PC-3 (cell line): ENCODE measurements around the gene GLG1. TPM values are rescaled to one million over a fixed set of nuclear protein-coding genes. Genes with fewer than 3 reads are reported as not detected.

Source experiments
- ATAC-seq: fragments of 200-7000 bp; cut with Tn5 transposase; 2 replicates; pipeline ENCODE4 v1.9.1; 2020; ENCODE audit warnings: mild to moderate bottlenecking, moderate library complexity
- BruUV-seq: library from RNA; stranded (reverse); fragments of 400-500 nt; replicated peaks from 2 replicates; lab custom pipeline; 2021; lab: Mats Ljungman, UMichigan
- CTCF ChIA-PET: fragments of 300-600 bp; sonication (Branson Sonifier 250); formaldehyde crosslinking; loops from one replicate; lab custom pipeline; 2022; ENCODE audit warnings: antibody characterized with exemption; lab: Charles Lee
- POLR2A ChIA-PET: fragments of 300-600 bp; sonication (Branson Sonifier 250); formaldehyde crosslinking; loops from one replicate; lab custom pipeline; 2022; ENCODE audit warnings: antibody characterized with exemption; ENCODE audit not compliant: unreplicated experiment; lab: Charles Lee
- DNase-seq: peaks from one replicate; pipeline ENCODE4 v3.0.0-alpha.2; 2015
- H2AFZ ChIP-seq: fragments of 300-600 bp; sonication (generic); 2 replicates; pipeline ENCODE4 v1.6.0; 2016; ENCODE audit warnings: antibody characterized with exemption, low read length
- H3F3A ChIP-seq: fragments of 300-600 bp; sonication (generic); one replicate; pipeline ENCODE4 v1.6.0; 2017; ENCODE audit warnings: antibody characterized with exemption, low read length, control low read depth, mild to moderate bottlenecking; ENCODE audit not compliant: unreplicated experiment
- H3K27ac ChIP-seq: fragments of 300-600 bp; sonication (generic); 2 replicates; pipeline ENCODE4 v1.5.1; 2016; ENCODE audit warnings: mild to moderate bottlenecking, low read length
- H3K27me3 ChIP-seq: fragments of 300-600 bp; sonication (generic); 2 replicates; pipeline ENCODE4 v1.6.1; 2016; ENCODE audit warnings: low read length, mixed read lengths
- H3K36me3 ChIP-seq: fragments of 300-600 bp; sonication (generic); 2 replicates; pipeline ENCODE4 v1.6.1; 2016; ENCODE audit warnings: low read depth, mixed run types, low read length, mixed read lengths
- H3K4me1 ChIP-seq: fragments of 300-600 bp; sonication (generic); 2 replicates; pipeline ENCODE4 v1.5.1; 2016; ENCODE audit warnings: low read length; ENCODE audit not compliant: insufficient read depth
- H3K4me2 ChIP-seq: fragments of 300-600 bp; sonication (generic); 2 replicates; pipeline ENCODE4 v1.6.0; 2016; ENCODE audit warnings: low read length
- H3K4me3 ChIP-seq: fragments of 300-600 bp; sonication (generic); 2 replicates; pipeline ENCODE4 v1.5.1; 2016; ENCODE audit warnings: mild to moderate bottlenecking, low read length, mixed read lengths
- H3K79me2 ChIP-seq: fragments of 300-600 bp; sonication (generic); 2 replicates; pipeline ENCODE4 v1.6.1; 2017; ENCODE audit warnings: low read length, mixed read lengths
- H3K9ac ChIP-seq: fragments of 300-600 bp; sonication (generic); 2 replicates; pipeline ENCODE4 v1.6.0; 2016; ENCODE audit warnings: mild to moderate bottlenecking, low read length
- H3K9me2 ChIP-seq: fragments of 300-600 bp; sonication (generic); replicated peaks from 2 replicates; pipeline ENCODE4 v1.6.1; 2016; ENCODE audit warnings: mixed run types, low read length, mixed read lengths
- H3K9me3 ChIP-seq: fragments of 300-600 bp; sonication (generic); 2 replicates; pipeline ENCODE4 v1.6.1; 2016; ENCODE audit warnings: low read length, mixed read lengths
- H4K20me1 ChIP-seq: fragments of 300-600 bp; sonication (generic); 2 replicates; pipeline ENCODE4 v1.6.1; 2016; ENCODE audit warnings: low read length, mixed read lengths
- EZH2 ChIP-seq: fragments of 300-600 bp; sonication (generic); IDR thresholded peaks from one replicate; pipeline ENCODE4 v1.6.1; 2017; ENCODE audit warnings: antibody characterized with exemption, mild to moderate bottlenecking, low read length; ENCODE audit not compliant: unreplicated experiment
- EZH2phosphoT487 ChIP-seq: fragments of 300-600 bp; sonication (generic); IDR thresholded peaks from 2 replicates; pipeline ENCODE4 v1.6.1; 2018; ENCODE audit warnings: mild to moderate bottlenecking, antibody characterized with exemption, low read length, borderline replicate concordance
- intact Hi-C: fragments of 100-400 bp; cut with micrococcal nuclease; formaldehyde crosslinking; loops from 2 replicates; pipeline ENCODE4 v1.9.0; 2023
- total RNA-seq: library from RNA; depleted of rRNA; stranded (reverse); fragments of >200 nt; gene quantifications from 2 replicates; pipeline ENCODE4 v1.2.3, GENCODE V29; 2014
- TF ChIP-seq, protein P1 (sequence below): fragments of 300-600 bp; sonication (generic); conservative IDR thresholded peaks from 2 replicates; pipeline ENCODE4 v1.5.1; 2017; ENCODE audit warnings: antibody characterized with exemption, low read depth, mild to moderate bottlenecking, low read length

The GLG1 gene
- total RNA-seq, 1 experiment from 2014 or later, result 63.5 TPM

DNA sequence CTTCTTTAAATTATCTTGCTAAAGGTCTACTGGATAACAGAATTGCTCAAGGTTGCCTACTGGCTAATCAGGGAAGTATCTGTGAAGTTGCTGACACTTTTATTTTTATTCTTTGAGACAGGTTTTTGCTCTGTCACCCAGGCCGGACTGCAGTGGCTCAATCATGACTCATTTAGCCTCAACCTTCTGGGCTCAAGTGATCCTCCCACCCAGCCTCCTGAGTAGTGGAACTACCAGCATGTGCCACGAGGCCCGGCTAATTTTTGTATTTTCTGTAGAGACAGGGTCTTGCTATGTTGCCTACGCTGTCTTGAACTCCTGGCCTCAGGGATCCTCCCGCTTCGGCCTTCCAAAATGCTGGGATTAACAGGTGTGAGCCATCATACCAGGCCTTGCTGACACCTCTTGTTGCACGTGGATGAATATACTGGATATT lies 43.1 kb downstream of the GLG1 start:
- DNase-seq (peak; percentile 47), ATAC-seq (peak; percentile 58)
- no TSS peak for BruUV-seq
- Histone ChIP-seq H3K9ac (no peak overlapping the region), H3K79me2 (peaks cover 74% of the 10 kb centered on the region), H4K20me1 (peaks cover 3% of the 10 kb centered on the region; the same call in 1 of the 2 replicates), H3K36me3 (no peaks in the 10 kb centered on the region), H3K27me3 (no peaks in the 10 kb centered on the region), H3K27ac (no peak overlapping the region), H2AFZ (no peak overlapping the region), H3F3A (no peaks in the 10 kb centered on the region), H3K9me3 (no peaks in the 10 kb centered on the region), H3K4me2 (no peak overlapping the region), H3K9me2 (no peaks in the 10 kb centered on the region), H3K4me3 (no peak overlapping the region), H3K4me1 (0 out of 2 replicates have a peak, but pooled peaks cover 4% of the 10 kb centered on the region)
- ChIA-PET POLR2A (no interaction called here), CTCF (no interaction called here)
- intact Hi-C loops, result no loop called here
- no peak for TF ChIP-seq EZH2phosphoT487
- TF ChIP-seq, protein P1, sequence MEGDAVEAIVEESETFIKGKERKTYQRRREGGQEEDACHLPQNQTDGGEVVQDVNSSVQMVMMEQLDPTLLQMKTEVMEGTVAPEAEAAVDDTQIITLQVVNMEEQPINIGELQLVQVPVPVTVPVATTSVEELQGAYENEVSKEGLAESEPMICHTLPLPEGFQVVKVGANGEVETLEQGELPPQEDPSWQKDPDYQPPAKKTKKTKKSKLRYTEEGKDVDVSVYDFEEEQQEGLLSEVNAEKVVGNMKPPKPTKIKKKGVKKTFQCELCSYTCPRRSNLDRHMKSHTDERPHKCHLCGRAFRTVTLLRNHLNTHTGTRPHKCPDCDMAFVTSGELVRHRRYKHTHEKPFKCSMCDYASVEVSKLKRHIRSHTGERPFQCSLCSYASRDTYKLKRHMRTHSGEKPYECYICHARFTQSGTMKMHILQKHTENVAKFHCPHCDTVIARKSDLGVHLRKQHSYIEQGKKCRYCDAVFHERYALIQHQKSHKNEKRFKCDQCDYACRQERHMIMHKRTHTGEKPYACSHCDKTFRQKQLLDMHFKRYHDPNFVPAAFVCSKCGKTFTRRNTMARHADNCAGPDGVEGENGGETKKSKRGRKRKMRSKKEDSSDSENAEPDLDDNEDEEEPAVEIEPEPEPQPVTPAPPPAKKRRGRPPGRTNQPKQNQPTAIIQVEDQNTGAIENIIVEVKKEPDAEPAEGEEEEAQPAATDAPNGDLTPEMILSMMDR, result no peak
- no peak for TF ChIP-seq EZH2

DNA sequence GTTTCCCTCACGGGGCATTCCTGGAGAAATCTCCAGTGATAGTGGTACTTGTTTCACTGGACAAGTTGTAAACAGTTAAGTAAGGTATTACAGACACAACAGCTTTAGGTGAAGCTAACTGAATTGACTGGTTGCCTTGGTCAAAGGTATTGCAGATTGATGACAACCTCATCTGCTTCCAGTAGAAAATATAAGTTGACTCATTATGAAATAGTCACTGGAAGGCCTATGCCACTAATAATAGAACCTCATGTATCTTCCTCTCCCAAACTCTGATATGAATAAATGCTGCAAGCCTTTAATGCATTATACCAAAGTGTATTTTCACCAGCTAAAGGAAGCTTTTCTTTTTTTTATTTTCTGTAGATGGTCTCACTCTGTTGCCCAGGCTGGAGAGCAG lies 44.8 kb downstream of the GLG1 start:
- Histone ChIP-seq H3K4me3 (no peak overlapping the region), H2AFZ (no peak overlapping the region), H3K79me2 (peaks cover 60% of the 10 kb centered on the region), H3K4me2 (no peak overlapping the region), H3K36me3 (no peaks in the 10 kb centered on the region), H3F3A (no peaks in the 10 kb centered on the region), H3K9me3 (no peaks in the 10 kb centered on the region), H4K20me1 (peaks cover 3% of the 10 kb centered on the region; the same call in 1 of the 2 replicates), H3K4me1 (0 out of 2 replicates have a peak, but pooled peaks cover 4% of the 10 kb centered on the region), H3K9ac (no peak overlapping the region), H3K9me2 (no peaks in the 10 kb centered on the region), H3K27me3 (no peaks in the 10 kb centered on the region), H3K27ac (no peak overlapping the region)
- BruUV-seq, result no TSS peak
- intact Hi-C loops, result no loop called here
- TF ChIP-seq EZH2phosphoT487 (no peak), EZH2 (no peak)
- TF ChIP-seq, protein P1, result no peak
- POLR2A ChIA-PET, result no interaction called here
- DNase-seq (no peak), ATAC-seq (no peak)
- CTCF ChIA-PET, result no interaction called here

DNA sequence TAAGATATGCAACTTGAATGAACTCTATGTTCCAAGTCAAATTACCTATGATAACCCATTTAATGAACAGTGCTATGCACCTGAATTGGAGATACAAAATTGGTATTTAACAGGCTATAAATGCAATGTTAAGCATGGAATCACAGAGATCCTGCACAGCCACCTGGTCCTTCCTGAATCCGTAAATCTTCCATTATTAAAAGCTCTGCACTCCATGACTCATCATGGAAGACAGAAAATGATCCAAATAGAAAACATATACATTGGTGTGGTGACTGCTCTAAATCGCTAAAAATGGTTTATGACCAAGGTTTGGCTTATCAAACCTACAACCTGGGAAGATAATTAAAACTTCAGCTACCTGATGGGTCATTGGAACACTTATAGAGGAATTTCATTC lies 45.3 kb downstream of the GLG1 start:
- Histone ChIP-seq H3K9ac (no peak overlapping the region), H3K4me2 (no peak overlapping the region), H3F3A (no peaks in the 10 kb centered on the region), H3K9me2 (no peaks in the 10 kb centered on the region), H3K4me1 (0 out of 2 replicates have a peak, but pooled peaks cover 4% of the 10 kb centered on the region), H3K9me3 (no peaks in the 10 kb centered on the region), H3K27ac (no peak overlapping the region), H3K27me3 (no peaks in the 10 kb centered on the region), H3K36me3 (no peaks in the 10 kb centered on the region), H3K79me2 (peaks cover 55% of the 10 kb centered on the region), H2AFZ (no peak overlapping the region), H3K4me3 (no peak overlapping the region), H4K20me1 (peaks cover 3% of the 10 kb centered on the region; the same call in 1 of the 2 replicates)
- intact Hi-C loops, result no loop called here
- TF ChIP-seq, protein P1, result no peak
- TF ChIP-seq EZH2 (no peak), EZH2phosphoT487 (no peak)
- no peak for DNase-seq
- no TSS peak for BruUV-seq
- CTCF ChIA-PET, result no interaction called here
- ATAC-seq, result no peak
- POLR2A ChIA-PET, result no interaction called here
